HG03139 (cell line): ENCODE results near the gene PPP1R12C.
"Not testable (repeated sequence)": the region's sequence is repeated elsewhere in the genome, so short reads cannot be mapped to it uniquely, and the experiment has no call there.

Experiments used
- ATAC-seq: cut with Tn5 transposase; IDR thresholded peaks from one replicate; pipeline ENCODE4 v1.9.1; 2021; ENCODE audit not compliant: unreplicated experiment

PPP1R12C gene

DNA sequence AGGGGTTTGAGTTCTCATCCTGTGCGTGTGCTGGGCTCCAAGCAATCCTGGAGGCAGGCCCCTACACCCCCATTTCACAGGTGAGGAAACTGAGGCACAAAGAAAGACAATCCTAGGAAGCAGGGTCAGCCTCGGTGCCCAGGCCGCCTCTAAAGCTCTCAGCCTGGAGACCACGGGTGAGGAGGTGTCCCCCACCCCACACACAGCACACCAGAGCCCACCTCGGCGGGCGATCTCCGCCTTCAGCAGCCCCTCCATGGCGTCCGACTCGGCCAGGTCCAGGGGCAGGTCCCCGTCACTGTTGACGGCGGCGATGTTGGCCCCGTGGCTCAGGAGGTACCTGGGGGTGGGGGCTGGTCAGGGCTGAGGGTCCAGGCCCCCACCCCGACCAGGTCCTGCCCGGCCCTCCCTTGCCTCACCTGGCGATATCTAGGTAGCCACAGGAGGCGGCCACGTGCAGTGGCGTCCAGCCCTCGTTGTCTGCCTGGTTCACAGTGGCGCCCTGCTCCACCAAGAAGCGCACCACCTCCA, 5.1 kb downstream of the PPP1R12C start:
- no peak for ATAC-seq

DNA sequence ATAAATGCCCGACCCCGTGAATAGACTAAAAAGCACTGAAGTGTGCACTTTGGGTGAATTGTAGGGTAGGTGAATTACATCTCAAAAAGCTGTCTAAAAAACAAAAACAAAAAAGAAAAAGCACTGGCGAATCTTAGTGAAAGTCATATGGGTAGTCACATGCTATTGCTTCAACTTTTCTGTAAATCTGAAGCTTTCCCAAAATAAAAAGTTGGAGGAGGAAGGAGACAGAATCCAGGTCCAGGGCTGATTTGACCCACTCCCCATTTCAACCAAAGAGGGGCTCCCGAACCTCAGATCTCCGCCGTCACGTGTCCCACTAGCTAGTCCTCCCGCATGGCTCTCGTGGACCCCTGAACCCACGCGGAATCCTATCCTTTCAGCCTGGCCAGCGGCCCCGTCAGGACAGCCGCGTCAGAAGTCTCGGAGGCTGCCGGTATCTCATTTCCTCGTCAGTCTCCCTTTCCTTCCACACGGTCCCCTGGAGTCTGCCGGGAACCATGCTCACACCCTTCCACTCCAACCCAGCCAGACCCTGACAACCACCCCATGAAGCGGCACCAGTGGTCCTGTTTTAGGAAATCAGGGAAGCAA, 6.1 kb downstream of the PPP1R12C start:
- ATAC-seq, result no peak

GRCh38 chr19:55109527-55110291, 7.7 kb downstream of the PPP1R12C start:
- ATAC-seq, result no peak

DNA sequence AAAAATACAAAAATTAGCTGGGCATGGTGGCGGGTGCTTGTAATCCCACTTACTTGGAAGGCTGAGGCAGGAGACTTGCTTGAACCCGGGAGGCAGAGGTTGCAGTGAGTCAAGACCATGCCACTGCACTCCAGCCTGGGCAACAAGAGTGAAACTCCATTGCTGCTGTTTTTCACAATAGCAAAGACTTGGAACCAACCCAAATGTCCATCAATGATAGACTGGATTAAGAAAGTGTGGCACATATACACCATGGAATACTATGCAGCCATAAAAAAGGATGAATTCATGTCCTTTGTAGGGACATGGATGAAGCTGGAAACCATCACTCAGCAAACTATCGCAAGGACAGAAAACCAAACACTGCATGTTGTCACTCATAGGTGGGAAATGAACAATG, 10.2 kb downstream of the PPP1R12C start:
- not testable (repeated sequence) for ATAC-seq

- ATAC-seq, result no peak
These were observed 10.8 kb downstream of the PPP1R12C start for GRCh38 chr19:55106591-55106990.

GRCh38 chr19:55105237-55105636, 12.2 kb downstream of the PPP1R12C start:
- no peak for ATAC-seq

- ATAC-seq, result no peak
These were observed 14.2 kb downstream of the PPP1R12C start for GRCh38 chr19:55103190-55103589.

- ATAC-seq, result no peak
These were observed 16.2 kb downstream of the PPP1R12C start for GRCh38 chr19:55101261-55101660.

GRCh38 chr19:55099557-55100506, 17.6 kb downstream of the PPP1R12C start:
- ATAC-seq, result no peak

GRCh38 chr19:55098716-55099556, 18.5 kb downstream of the PPP1R12C start:
- no peak for ATAC-seq

GRCh38 chr19:55097864-55098715, 19.3 kb downstream of the PPP1R12C start:
- no peak for ATAC-seq

- ATAC-seq, result no peak
These were observed 21.3 kb downstream of the PPP1R12C start for GRCh38 chr19:55096061-55096701.

GRCh38 chr19:55095260-55096060, 22.0 kb downstream of the PPP1R12C start:
- ATAC-seq, result no peak

DNA sequence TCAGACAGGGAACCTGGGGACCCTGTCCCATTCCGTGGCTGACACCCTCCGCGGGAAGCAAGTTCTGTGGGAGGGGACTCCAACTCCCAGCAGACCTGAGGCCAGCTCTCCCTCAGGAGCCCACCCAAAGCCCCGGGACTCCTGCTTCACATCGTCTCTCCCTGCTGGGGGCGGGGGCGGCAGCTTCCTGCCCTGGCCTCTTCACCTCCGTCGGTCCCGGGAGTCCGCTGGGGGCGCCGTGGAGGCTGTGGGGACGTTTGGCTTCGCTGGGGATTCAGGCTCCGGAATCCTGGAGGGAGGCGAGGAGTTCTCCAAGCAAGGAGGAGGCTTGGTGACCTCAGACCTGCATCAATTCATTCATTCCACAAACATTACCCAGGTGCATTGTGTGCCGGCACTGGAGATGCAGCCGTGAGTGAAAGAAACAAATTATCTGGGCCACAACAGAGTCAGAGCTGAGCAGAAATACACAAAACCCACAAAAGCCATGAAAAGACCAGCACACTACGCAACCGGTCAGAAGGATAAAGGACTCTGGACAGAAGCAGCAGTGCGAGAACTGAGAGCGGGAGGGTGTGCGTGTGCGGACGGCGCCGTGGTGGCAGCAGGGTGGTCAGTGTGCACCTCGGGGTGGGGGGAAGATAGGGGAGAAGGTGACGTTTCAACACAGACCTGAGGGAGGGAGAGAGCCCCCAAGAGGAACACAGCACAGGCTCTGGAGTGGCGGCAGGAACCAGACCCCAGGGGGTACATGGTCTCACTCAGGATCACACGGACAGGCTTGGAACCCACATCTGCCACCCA, 22.8 kb downstream of the PPP1R12C start:
- ATAC-seq, result no peak

DNA sequence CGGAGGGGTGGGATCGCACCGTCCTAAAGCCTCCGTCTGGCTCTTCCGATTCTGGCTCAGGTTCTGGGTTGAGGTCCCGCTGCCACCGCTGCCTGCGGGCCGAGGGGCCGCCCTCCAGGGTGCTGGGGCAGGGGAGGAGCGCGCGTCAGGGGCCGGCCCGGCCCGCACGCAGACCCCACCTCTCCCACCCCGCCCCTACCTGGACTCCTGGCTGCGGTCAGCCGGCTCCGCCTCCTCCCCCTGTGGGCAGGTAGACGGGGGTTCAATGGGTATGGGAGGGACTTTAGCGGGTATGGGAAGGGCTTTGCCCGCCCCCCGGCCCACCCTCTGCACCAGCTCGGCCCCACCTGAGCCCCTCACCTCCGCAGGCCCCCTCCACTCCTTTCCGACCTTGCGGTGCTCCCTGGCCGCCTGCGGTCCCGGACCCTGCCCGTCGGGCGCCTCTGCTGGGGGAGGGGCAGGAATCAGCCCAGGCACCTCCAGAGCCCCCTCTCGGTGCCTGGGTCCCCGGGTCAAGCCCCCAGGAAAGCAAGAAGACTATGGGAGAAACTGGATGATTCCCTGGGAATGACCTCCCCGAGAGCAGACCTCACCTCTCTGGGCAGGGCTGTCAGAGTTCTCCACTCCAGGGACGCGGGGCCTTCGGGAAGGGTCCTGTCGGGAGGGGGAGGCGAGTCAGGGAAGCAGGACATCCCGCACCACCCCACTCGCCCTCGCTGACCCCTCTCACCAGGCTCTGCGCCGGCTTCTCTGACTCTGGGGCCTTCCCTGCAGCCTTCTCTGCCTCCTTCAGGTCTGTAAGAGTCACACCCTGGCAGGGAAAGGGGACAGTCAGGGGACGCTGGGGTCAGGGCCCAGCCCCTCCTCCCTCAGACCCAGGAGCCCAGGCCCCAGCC, 24.8 kb downstream of the PPP1R12C start:
- ATAC-seq, result no peak

DNA sequence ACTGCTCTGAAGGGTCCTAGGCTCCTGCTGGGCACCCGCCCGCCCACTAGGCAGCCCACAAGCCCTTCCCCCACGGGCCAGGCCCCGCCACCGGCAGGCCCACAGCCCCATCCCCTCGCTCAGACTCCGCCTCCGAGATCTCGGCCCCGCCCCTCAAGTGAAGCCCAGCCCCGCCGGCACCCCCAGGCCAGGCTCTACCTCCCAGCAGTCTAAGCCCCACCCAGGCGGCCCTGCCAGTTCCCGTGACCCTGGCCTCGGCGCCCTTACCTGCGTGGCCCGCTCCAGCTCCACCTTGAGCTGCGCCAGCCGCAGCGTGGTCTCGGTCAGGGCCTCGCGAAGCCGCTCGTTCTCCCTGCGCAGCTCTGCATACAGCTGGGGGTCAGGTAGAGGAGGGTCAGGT, 25.5 kb downstream of the PPP1R12C start:
- no peak for ATAC-seq
